ENCODE data around the gene GIGYF2.

- TF ChIP-seq CTCF (IDR thresholded peaks at IDR 0.05; ENCODE audit: poor library complexity, severe bottlenecking) (no peak), POLR2AphosphoS5 (IDR thresholded peaks at IDR 0.05) (no peak), EZH2 (IDR thresholded peaks at IDR 0.05; ENCODE audit: borderline replicate concordance, insufficient read depth, low read length, poor library complexity, severe bottlenecking) (no peak), TAF1 (IDR thresholded peaks at IDR 0.05; ENCODE audit: low read depth) (no peak)
Measured at GRCh38 chr2:232721882-232722281, 24.8 kb downstream of the GIGYF2 start.

All from neural cell (in vitro differentiated cells).